ENCODE results near the gene PCBP3. TPM values are rescaled to one million over a fixed set of nuclear protein-coding genes. Genes with fewer than 3 reads are reported as not detected.

Gene PCBP3
- total and polyA plus RNA-seq, 10 of the 15 experiments (the other 5 are each of a cell fraction or from before 2014, with no cell fraction given): 0.09 to 1.3 (median 0.46) TPM; not detected in 3

GRCh38 chr21:45921917-45922316 lies 278.4 kb downstream of the PCBP3 start:
- BruUV-seq (replicated peaks): no TSS peak
- FAIRE-seq: no peak
- Histone ChIP-seq H3K27ac (ENCODE audit: control insufficient read depth, insufficient read depth) (no peak overlapping the region), H4K20me1 (ENCODE audit: control insufficient read depth, insufficient read depth) (no peaks in the 10 kb centered on the region), H2AFZ (ENCODE audit: control insufficient read depth, low read depth, low read length) (no peak overlapping the region), H3K27me3 (replicated peaks in 1 of 2; ENCODE audit: control insufficient read depth in 2 of 2, insufficient read depth in 2 of 2, low read length in 1 of 2) (no peaks in the 10 kb centered on the region), H3K79me2 (ENCODE audit: control insufficient read depth, insufficient read depth, low read length) (no peaks in the 10 kb centered on the region), H3K9ac (ENCODE audit: control insufficient read depth, insufficient read depth, low read length) (no peak overlapping the region), H3K4me2 (ENCODE audit: control insufficient read depth, insufficient read depth) (no peak overlapping the region), H3K4me3 (no peak overlapping the region), H3K36me3 (ENCODE audit: control insufficient read depth in 2 of 2, insufficient read depth in 2 of 2, low read length in 1 of 2) (no peaks in the 10 kb centered on the region), H3K4me1 (ENCODE audit: control insufficient read depth, insufficient read depth, low read length) (no peaks in the 10 kb centered on the region), H3K9me3 (replicated peaks; ENCODE audit: control insufficient read depth, insufficient read depth, low read length) (no peaks in the 10 kb centered on the region; the same call in 2 of the 3 replicates)
- no peak for ATAC-seq
- ChIA-PET POLR2A (no interaction called here), SMC1A (ENCODE audit: uncharacterized antibody, unreplicated experiment) (no interaction called here), CTCF (interaction anchor here (1.4 kb wide), 2 partner anchors 13 to 784 kb away, joined by 3 read pairs; no protein-coding TSS in a partner anchor), RAD21 (ENCODE audit: unreplicated experiment) (interaction anchor here (0.6 to 1.1 kb wide), 2 partner anchors 42 to 366 kb away, joined by 3 read pairs; no protein-coding TSS in a partner anchor)
- in situ Hi-C loops (cut with MboI): no loop called here
- no peak for TF ChIP-seq EP300 (IDR thresholded peaks at IDR 0.05; ENCODE audit: borderline replicate concordance in 1 of 2, control insufficient read depth in 1 of 2, low read depth in 2 of 2, low read length in 2 of 2)
- no peak for TF ChIP-seq BRCA1 (IDR thresholded peaks at IDR 0.05; ENCODE audit: low read depth, low read length)
- no peak for TF ChIP-seq ATF2 (IDR thresholded peaks at IDR 0.05; ENCODE audit: low read length)
- TF ChIP-seq CTCF (IDR thresholded peaks at IDR 0.05 in 2 of 3, conservative IDR thresholded peaks at IDR 0.05 in 1 of 3; ENCODE audit: control insufficient read depth in 2 of 3, extremely low read depth in 1 of 3, insufficient read depth in 1 of 3, low read depth in 3 of 3, low read length in 3 of 3): no peak
- no peak for TF ChIP-seq CREB1 (IDR thresholded peaks at IDR 0.05; ENCODE audit: low read depth)
- no peak for TF ChIP-seq BMI1 (IDR thresholded peaks at IDR 0.05; ENCODE audit: borderline replicate concordance)
- no peak for TF ChIP-seq GATAD2B (conservative IDR thresholded peaks at IDR 0.05; ENCODE audit: low read depth)
- TF ChIP-seq IKZF2 (IDR thresholded peaks at IDR 0.05): no peak
- TF ChIP-seq CREM (IDR thresholded peaks at IDR 0.05; ENCODE audit: low read depth): no peak
- no peak for TF ChIP-seq POLR2AphosphoS5 (IDR thresholded peaks at IDR 0.05; ENCODE audit: low read length)
- TF ChIP-seq IRF5 (IDR thresholded peaks at IDR 0.05; ENCODE audit: borderline replicate concordance): no peak
- TF ChIP-seq KDM1A (IDR thresholded peaks at IDR 0.05; ENCODE audit: borderline replicate concordance): no peak
- no peak for TF ChIP-seq CHD2 (IDR thresholded peaks at IDR 0.05; ENCODE audit: borderline replicate concordance, low read depth, low read length)
- no peak for TF ChIP-seq HDAC2 (IDR thresholded peaks at IDR 0.05)
- intact Hi-C loops (cut with micrococcal nuclease; ENCODE audit: unreplicated experiment): no loop called here
- DNase-seq (ENCODE audit: low read depth, low spot score): no peak
- 25% methylated on average over 7 of the region's 7 CpGs for WGBS (ENCODE audit: insufficient coverage, insufficient replicate concordance, low lambda C conversion rate, missing lambda C conversion rate)

All from GM12878 (cell line).